K562 (cell line): ENCODE results near the gene NGDN. TPM values are rescaled to one million over a fixed set of nuclear protein-coding genes. Genes with fewer than 3 reads are reported as not detected.

Experiments used
- CC2D1A ChIP-seq: fragments of 450-650 bp; IDR thresholded peaks from 2 replicates; pipeline ENCODE4 v1.6.1; 2017; ENCODE audit warnings: mild to moderate bottlenecking
- GTF2E2 ChIP-seq: fragments of 200-800 bp; sonication (Bioruptor generic); IDR thresholded peaks from 2 replicates; pipeline ENCODE4 v1.6.1; 2016; ENCODE audit warnings: missing genetic modification characterization, missing compliant biosample characterization
- KLF6 ChIP-seq: fragments of 250-450 bp; sonication (Bioruptor Pico); IDR thresholded peaks from 2 replicates; pipeline ENCODE4 v1.4.0; 2020; ENCODE audit warnings: mild to moderate bottlenecking, moderate library complexity, borderline replicate concordance
- LARP7 ChIP-seq: fragments of 450-650 bp; IDR thresholded peaks from 2 replicates; pipeline ENCODE4 v1.6.1; 2016
- NFRKB ChIP-seq: fragments of 450-650 bp; IDR thresholded peaks from 2 replicates; pipeline ENCODE4 v1.6.1; 2016; ENCODE audit warnings: low read depth
- NKRF ChIP-seq: fragments of 450-650 bp; IDR thresholded peaks from 2 replicates; pipeline ENCODE4 v1.6.1; 2016; ENCODE audit warnings: borderline replicate concordance
- TBP ChIP-seq: optimal IDR thresholded peaks from 2 replicates; pipeline ENCODE3; 2011; ENCODE audit warnings: low read depth, low read length, improper control_type of control experiment
- ZNF384 ChIP-seq: IDR thresholded peaks from 2 replicates; pipeline ENCODE4 v1.6.1; 2012; ENCODE audit warnings: low read depth, low read length, improper control_type of control experiment
- polyA plus RNA-seq, 8 experiments: library from polyadenylated mRNA; depleted of rRNA in 4 of 8; stranded (reverse) in 5 of 8; unstranded in 3 of 8; fragments of >200 nt; fragmentation: Nextera tagmentation in 2 of 8; fragmentation: Illumina TruSeq in 1 of 8; extraction: Ambion mirVana in 2 of 8; extraction: Trizol in 1 of 8; gene quantifications; 2 replicates each; pipeline versions ENCODE4 v1.2.1 to v1.2.3, GENCODE V29; 2011 to 2014; ENCODE audit warnings: inconsistent platforms in 1 of 8, missing spikeins in 1 of 8
- total RNA-seq, 7 experiments: library from RNA; depleted of rRNA in 6 of 7; stranded (reverse); fragments of >200 nt in 6 of 7; fragmentation: Illumina TruSeq in 2 of 7; extraction: Trizol in 2 of 7; gene quantifications; 2 replicates each; pipeline versions ENCODE4 v1.2.1 to v1.2.3, GENCODE V29; 2011 to 2021; ENCODE audit warnings: low replicate concordance in 1 of 7
- TF ChIP-seq, protein P1 (sequence below), 2 experiments: fragments of 450-650 bp; conservative IDR thresholded peaks; 2 replicates each; pipeline ENCODE4 v1.6.1; 2017; ENCODE audit warnings: mild to moderate bottlenecking in 2 of 2, moderate library complexity in 2 of 2
- TF ChIP-seq, protein P2 (sequence below), 2 experiments: fragments of 450-650 bp; formaldehyde crosslinking in 1 of 2; IDR thresholded peaks; 2 replicates each; pipeline versions ENCODE4 v1.4.0 to v1.6.1; 2014 to 2020; ENCODE audit warnings: mild to moderate bottlenecking in 2 of 2, borderline replicate concordance in 1 of 2, low read depth in 1 of 2
- TF ChIP-seq, protein P3 (sequence below): fragments of 250-450 bp; sonication (Bioruptor Pico); IDR thresholded peaks from 2 replicates; pipeline ENCODE4 v1.8.0; 2021; ENCODE audit warnings: borderline replicate concordance, mild to moderate bottlenecking, moderate library complexity; ENCODE audit not compliant: poor library complexity, severe bottlenecking
- TF ChIP-seq, protein P4 (sequence below): sonication (generic); formaldehyde crosslinking; IDR thresholded peaks from 2 replicates; pipeline ENCODE4 v1.8.0; 2022; ENCODE audit warnings: missing genetic modification reagents, mild to moderate bottlenecking, borderline replicate concordance

Gene NGDN
- total and polyA plus RNA-seq, 9 of the 15 experiments (the other 6 are each of a cell fraction or from before 2014, with no cell fraction given) = 42.9 to 195 (median 74.9) TPM

DNA sequence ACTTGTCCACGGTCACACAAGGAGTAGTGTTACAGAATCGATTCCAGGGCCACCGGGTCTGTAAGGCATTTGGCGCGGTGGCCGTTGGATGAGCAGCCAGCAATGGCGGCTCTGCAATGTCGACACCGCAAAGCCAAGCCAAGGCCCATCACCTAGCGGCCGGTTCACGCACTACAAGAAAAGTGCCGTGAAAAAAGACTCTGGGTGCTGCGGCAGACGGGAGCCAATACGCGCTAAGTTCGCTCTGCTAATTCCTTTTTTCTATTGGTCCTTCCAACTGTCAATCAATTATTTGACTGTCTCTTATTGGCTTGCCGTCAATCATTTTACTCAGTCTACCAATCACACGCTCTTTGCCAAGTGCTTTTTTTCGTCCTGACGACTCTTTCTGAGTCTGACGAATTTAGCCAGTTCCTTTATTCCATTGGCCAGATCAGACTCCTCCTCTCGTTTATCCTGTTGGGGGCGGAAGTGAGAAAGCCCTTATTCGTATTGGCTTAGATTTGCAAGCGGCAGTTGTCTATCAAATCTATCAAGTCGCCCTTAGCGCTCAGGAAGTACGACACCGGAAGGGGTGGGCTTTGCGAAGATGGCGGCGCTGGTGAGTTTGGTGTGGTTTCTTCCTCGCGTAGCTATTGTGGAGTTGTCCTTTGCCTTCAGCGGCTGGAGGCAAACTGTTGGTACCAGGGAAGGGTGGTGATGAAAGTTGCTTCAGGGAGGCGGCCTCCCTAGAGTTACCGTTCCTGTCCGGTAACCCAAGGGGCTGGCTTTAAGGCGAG is at the start of gene NGDN (continued):
- TF ChIP-seq NFRKB = peak; percentile 68; the same call in 1 of the 2 replicates
- no peak for TF ChIP-seq GTF2E2 (tag)
- TF ChIP-seq, protein P1, sequence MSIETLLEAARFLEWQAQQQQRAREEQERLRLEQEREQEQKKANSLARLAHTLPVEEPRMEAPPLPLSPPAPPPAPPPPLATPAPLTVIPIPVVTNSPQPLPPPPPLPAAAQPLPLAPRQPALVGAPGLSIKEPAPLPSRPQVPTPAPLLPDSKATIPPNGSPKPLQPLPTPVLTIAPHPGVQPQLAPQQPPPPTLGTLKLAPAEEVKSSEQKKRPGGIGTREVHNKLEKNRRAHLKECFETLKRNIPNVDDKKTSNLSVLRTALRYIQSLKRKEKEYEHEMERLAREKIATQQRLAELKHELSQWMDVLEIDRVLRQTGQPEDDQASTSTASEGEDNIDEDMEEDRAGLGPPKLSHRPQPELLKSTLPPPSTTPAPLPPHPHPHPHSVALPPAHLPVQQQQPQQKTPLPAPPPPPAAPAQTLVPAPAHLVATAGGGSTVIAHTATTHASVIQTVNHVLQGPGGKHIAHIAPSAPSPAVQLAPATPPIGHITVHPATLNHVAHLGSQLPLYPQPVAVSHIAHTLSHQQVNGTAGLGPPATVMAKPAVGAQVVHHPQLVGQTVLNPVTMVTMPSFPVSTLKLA (conservative IDR thresholded peaks at IDR 0.05) = peak in 1 of 2 experiments; percentile 67; a peak in 2 of 4 replicates
- TF ChIP-seq, protein P2, sequence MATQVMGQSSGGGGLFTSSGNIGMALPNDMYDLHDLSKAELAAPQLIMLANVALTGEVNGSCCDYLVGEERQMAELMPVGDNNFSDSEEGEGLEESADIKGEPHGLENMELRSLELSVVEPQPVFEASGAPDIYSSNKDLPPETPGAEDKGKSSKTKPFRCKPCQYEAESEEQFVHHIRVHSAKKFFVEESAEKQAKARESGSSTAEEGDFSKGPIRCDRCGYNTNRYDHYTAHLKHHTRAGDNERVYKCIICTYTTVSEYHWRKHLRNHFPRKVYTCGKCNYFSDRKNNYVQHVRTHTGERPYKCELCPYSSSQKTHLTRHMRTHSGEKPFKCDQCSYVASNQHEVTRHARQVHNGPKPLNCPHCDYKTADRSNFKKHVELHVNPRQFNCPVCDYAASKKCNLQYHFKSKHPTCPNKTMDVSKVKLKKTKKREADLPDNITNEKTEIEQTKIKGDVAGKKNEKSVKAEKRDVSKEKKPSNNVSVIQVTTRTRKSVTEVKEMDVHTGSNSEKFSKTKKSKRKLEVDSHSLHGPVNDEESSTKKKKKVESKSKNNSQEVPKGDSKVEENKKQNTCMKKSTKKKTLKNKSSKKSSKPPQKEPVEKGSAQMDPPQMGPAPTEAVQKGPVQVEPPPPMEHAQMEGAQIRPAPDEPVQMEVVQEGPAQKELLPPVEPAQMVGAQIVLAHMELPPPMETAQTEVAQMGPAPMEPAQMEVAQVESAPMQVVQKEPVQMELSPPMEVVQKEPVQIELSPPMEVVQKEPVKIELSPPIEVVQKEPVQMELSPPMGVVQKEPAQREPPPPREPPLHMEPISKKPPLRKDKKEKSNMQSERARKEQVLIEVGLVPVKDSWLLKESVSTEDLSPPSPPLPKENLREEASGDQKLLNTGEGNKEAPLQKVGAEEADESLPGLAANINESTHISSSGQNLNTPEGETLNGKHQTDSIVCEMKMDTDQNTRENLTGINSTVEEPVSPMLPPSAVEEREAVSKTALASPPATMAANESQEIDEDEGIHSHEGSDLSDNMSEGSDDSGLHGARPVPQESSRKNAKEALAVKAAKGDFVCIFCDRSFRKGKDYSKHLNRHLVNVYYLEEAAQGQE (IDR thresholded peaks at IDR 0.05; ENCODE audit: borderline replicate concordance) = peak; percentile 19; the same call in 1 of the 2 replicates
- TF ChIP-seq, protein P2 (CRISPR knock-in tag; IDR thresholded peaks at IDR 0.05; ENCODE audit: low read depth) = no peak
- TF ChIP-seq ZNF384 = peak; percentile 77
- peak; percentile 76; the same call in 1 of the 2 replicates for TF ChIP-seq NKRF
- no peak for TF ChIP-seq KLF6
- TF ChIP-seq LARP7 = no peak
- TF ChIP-seq TBP = peak; percentile 84
- peak; percentile 95 for TF ChIP-seq CC2D1A
- TF ChIP-seq, protein P3, sequence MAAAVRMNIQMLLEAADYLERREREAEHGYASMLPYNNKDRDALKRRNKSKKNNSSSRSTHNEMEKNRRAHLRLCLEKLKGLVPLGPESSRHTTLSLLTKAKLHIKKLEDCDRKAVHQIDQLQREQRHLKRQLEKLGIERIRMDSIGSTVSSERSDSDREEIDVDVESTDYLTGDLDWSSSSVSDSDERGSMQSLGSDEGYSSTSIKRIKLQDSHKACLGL (CRISPR knock-in tag) = peak; percentile 19
- TF ChIP-seq, protein P4, sequence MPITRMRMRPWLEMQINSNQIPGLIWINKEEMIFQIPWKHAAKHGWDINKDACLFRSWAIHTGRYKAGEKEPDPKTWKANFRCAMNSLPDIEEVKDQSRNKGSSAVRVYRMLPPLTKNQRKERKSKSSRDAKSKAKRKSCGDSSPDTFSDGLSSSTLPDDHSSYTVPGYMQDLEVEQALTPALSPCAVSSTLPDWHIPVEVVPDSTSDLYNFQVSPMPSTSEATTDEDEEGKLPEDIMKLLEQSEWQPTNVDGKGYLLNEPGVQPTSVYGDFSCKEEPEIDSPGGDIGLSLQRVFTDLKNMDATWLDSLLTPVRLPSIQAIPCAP = no peak
